K562 (cell line): ENCODE data around the gene PCDHA6. TPM values are rescaled to one million over a fixed set of nuclear protein-coding genes. Genes with fewer than 3 reads are reported as not detected.

Experiments
- ATAC-seq: fragments of 200-7000 bp; cut with Tn5 transposase; 3 replicates; pipeline ENCODE4 v1.9.1; 2020; ENCODE audit warnings: moderate library complexity
- BruUV-seq: library from RNA; stranded (reverse); fragments of 400-500 nt; replicated peaks from 2 replicates; lab custom pipeline; 2021; lab: Mats Ljungman, UMichigan
- CTCF ChIA-PET: fragments of 300-600 bp; formaldehyde crosslinking; extraction: SDS; loops from one replicate; lab custom pipeline; 2021; ENCODE audit warnings: low intra/inter-chr PET ratio; lab: Yijun Ruan, JAX
- POLR2A ChIA-PET: fragments of 300-600, 350-650 bp; sonication (Branson Sonifier 250); formaldehyde crosslinking; extraction: SDS; loops from one replicate; lab custom pipeline; 2021; ENCODE audit warnings: antibody characterized with exemption, inconsistent platforms; lab: Yijun Ruan, JAX
- DNase-seq, 4 experiments: peaks; one replicate each; pipeline versions ENCODE4 v3.0.0 to v3.0.0-alpha.2; 2011 to 2018; ENCODE audit warnings: low spot score in 3 of 4, mixed read lengths in 3 of 4; ENCODE audit errors: extremely low read depth in 1 of 4
- FAIRE-seq: peaks from 2 replicates; lab custom pipeline; 2011; peaks lifted over from hg19 to GRCh38; lab: Jason Lieb, UNC
- H2AFZ ChIP-seq: 2 replicates; pipeline ENCODE4 v1.6.0; 2011; ENCODE audit warnings: low read depth, low read length, control low read depth, inconsistent platforms
- H3K27ac ChIP-seq: fragments of 200-600 bp; 3 replicates; pipeline ENCODE4 v1.8.0; 2011; ENCODE audit warnings: low read depth, mild to moderate bottlenecking, control low read depth, inconsistent platforms, low read length, moderate library complexity, mixed read lengths; ENCODE audit errors: extremely low read depth
- H3K27me3 ChIP-seq, 2 experiments: fragments of 300-600 bp in 1 of 2; 2 replicates in 1 of 2; 3 replicates in 1 of 2; pipeline versions ENCODE4 v1.6.0 to v1.8.0; 2011; ENCODE audit warnings: inconsistent platforms in 2 of 2, low read length in 2 of 2, mild to moderate bottlenecking in 1 of 2, mixed read lengths in 1 of 2, moderate library complexity in 1 of 2; ENCODE audit not compliant: control insufficient read depth in 2 of 2, insufficient read depth in 2 of 2
- H3K36me3 ChIP-seq: fragments of 300-600 bp; 3 replicates; pipeline ENCODE4 v1.8.0; 2011; ENCODE audit warnings: mild to moderate bottlenecking, low read length, inconsistent platforms; ENCODE audit not compliant: control insufficient read depth, insufficient read depth
- H3K4me1 ChIP-seq, 2 experiments: fragments of 200-600 bp in 1 of 2; replicated peaks in 1 of 2; 2 replicates in 1 of 2; 3 replicates in 1 of 2; pipeline versions ENCODE4 v1.5.1 to v1.8.0; 2011; ENCODE audit warnings: inconsistent platforms in 2 of 2, low read length in 2 of 2, mild to moderate bottlenecking in 1 of 2, mixed read lengths in 1 of 2, moderate library complexity in 1 of 2; ENCODE audit not compliant: control insufficient read depth in 2 of 2, insufficient read depth in 2 of 2
- H3K4me2 ChIP-seq: 2 replicates; pipeline ENCODE4 v1.6.1; 2011; ENCODE audit warnings: low read length, control low read depth, inconsistent platforms, mixed read lengths; ENCODE audit not compliant: insufficient read depth
- H3K4me3 ChIP-seq: fragments of 200-600 bp; sonication (generic), shearing (Covaris generic); 2 replicates; pipeline ENCODE4 v1.5.1; 2016; ENCODE audit warnings: control low read depth, inconsistent platforms
- H3K79me2 ChIP-seq: fragments of 200-600 bp; 3 replicates; pipeline ENCODE4 v1.8.0; 2011; ENCODE audit warnings: low read length, inconsistent platforms; ENCODE audit not compliant: control insufficient read depth, insufficient read depth
- H3K9ac ChIP-seq, 2 experiments: 2 replicates each; pipeline versions ENCODE4 v1.6.0 to v1.6.1; 2011; ENCODE audit warnings: low read depth in 2 of 2, low read length in 2 of 2, control low read depth in 1 of 2, inconsistent platforms in 1 of 2, mild to moderate bottlenecking in 1 of 2, mixed read lengths in 1 of 2; ENCODE audit not compliant: insufficient read depth in 1 of 2
- H3K9me1 ChIP-seq: one replicate; pipeline ENCODE4 v1.6.0; 2011; ENCODE audit warnings: inconsistent platforms, mild to moderate bottlenecking, low read length, moderate library complexity; ENCODE audit not compliant: control insufficient read depth, insufficient read depth
- H3K9me3 ChIP-seq: replicated peaks from 2 replicates; pipeline ENCODE4 v1.5.1; 2011; ENCODE audit warnings: low read depth, low read length, inconsistent platforms; ENCODE audit not compliant: control insufficient read depth, insufficient read depth
- H4K20me1 ChIP-seq: replicated peaks from 2 replicates; pipeline ENCODE4 v1.6.1; 2011; ENCODE audit warnings: low read length, inconsistent platforms, mixed read lengths; ENCODE audit not compliant: control insufficient read depth, insufficient read depth
- ATF3 ChIP-seq, 2 experiments: fragments of 450-650 bp in 1 of 2; sonication (generic) in 1 of 2; formaldehyde crosslinking in 1 of 2; IDR thresholded peaks in 1 of 2; conservative IDR thresholded peaks in 1 of 2; 2 replicates each; pipeline versions ENCODE4 v1.6.1 to v1.8.1; 2016 to 2023; ENCODE audit warnings: mild to moderate bottlenecking in 2 of 2, moderate library complexity in 2 of 2, inconsistent platforms in 1 of 2, missing genetic modification reagents in 1 of 2
- CBX1 ChIP-seq: sonication (generic); IDR thresholded peaks from 2 replicates; pipeline ENCODE4 v1.6.1; 2016; ENCODE audit warnings: antibody characterized with exemption, low read depth, mild to moderate bottlenecking
- CEBPG ChIP-seq, 3 experiments: fragments of 200-800 bp in 1 of 3; sonication (Bioruptor generic) in 1 of 3; sonication (generic) in 1 of 3; formaldehyde crosslinking in 1 of 3; IDR thresholded peaks in 2 of 3; conservative IDR thresholded peaks in 1 of 3; 2 replicates each; pipeline versions ENCODE4 v1.6.1 to v1.8.0; 2016 to 2022; ENCODE audit warnings: missing compliant biosample characterization in 2 of 3, missing genetic modification characterization in 2 of 3, mild to moderate bottlenecking in 1 of 3, missing genetic modification reagents in 1 of 3
- ELF1 ChIP-seq: fragments of 200-800 bp; sonication (Bioruptor generic); IDR thresholded peaks from 2 replicates; pipeline ENCODE4 v1.6.1; 2016; ENCODE audit warnings: missing genetic modification characterization, missing compliant biosample characterization
- ELF4 ChIP-seq: fragments of 450-650 bp; formaldehyde crosslinking; IDR thresholded peaks from 2 replicates; pipeline ENCODE4 v1.4.0; 2022; ENCODE audit warnings: missing genetic modification characterization
- ERF ChIP-seq: fragments of 450-650 bp; formaldehyde crosslinking; IDR thresholded peaks from 2 replicates; pipeline ENCODE4 v1.4.0; 2020; ENCODE audit warnings: mild to moderate bottlenecking, mixed read lengths
- FOXJ2 ChIP-seq: fragments of 200-800 bp; sonication (Bioruptor generic); IDR thresholded peaks from 2 replicates; pipeline ENCODE4 v1.6.1; 2016; ENCODE audit warnings: missing genetic modification characterization, missing compliant biosample characterization
- KAT2B ChIP-seq: IDR thresholded peaks from one replicate; pipeline ENCODE4 v1.6.1; 2012; ENCODE audit warnings: low read depth, mild to moderate bottlenecking, control low read depth, inconsistent platforms, low read length, moderate library complexity
- NFRKB ChIP-seq: fragments of 450-650 bp; IDR thresholded peaks from 2 replicates; pipeline ENCODE4 v1.6.1; 2016; ENCODE audit warnings: low read depth
- NR2C1 ChIP-seq, 2 experiments: fragments of 450-650 bp; IDR thresholded peaks; 2 replicates each; pipeline ENCODE4 v1.6.1; 2017; ENCODE audit warnings: mild to moderate bottlenecking in 2 of 2, antibody characterized with exemption in 1 of 2, inconsistent platforms in 1 of 2, missing compliant biosample characterization in 1 of 2, missing genetic modification characterization in 1 of 2
- PTBP1 ChIP-seq: fragments of 200-400 bp; formaldehyde crosslinking; IDR thresholded peaks from 2 replicates; pipeline ENCODE4 v1.6.1; 2017; ENCODE audit warnings: low read depth, low read length
- RBFOX2 ChIP-seq: fragments of 200-400 bp; formaldehyde crosslinking; IDR thresholded peaks from 2 replicates; pipeline ENCODE4 v1.6.1; 2017; ENCODE audit warnings: low read depth, mild to moderate bottlenecking, low read length, moderate library complexity
- RBM22 ChIP-seq: fragments of 200-400 bp; formaldehyde crosslinking; IDR thresholded peaks from 2 replicates; pipeline ENCODE4 v1.6.1; 2018; ENCODE audit warnings: low read length, low read depth; ENCODE audit not compliant: poor library complexity, severe bottlenecking
- SAFB2 ChIP-seq: fragments of 200-400 bp; formaldehyde crosslinking; IDR thresholded peaks from 2 replicates; pipeline ENCODE4 v1.6.1; 2018; ENCODE audit warnings: borderline replicate concordance, low read length, low read depth, moderate library complexity; ENCODE audit not compliant: severe bottlenecking
- SPI1 ChIP-seq: IDR thresholded peaks from 2 replicates; pipeline ENCODE4 v1.6.1; 2011; ENCODE audit warnings: low read depth, low read length, control low read depth, borderline replicate concordance
- ZNF274 ChIP-seq: IDR thresholded peaks from 2 replicates; pipeline ENCODE4 v1.6.1; 2011; ENCODE audit warnings: low read depth, mild to moderate bottlenecking, low read length, moderate library complexity, borderline replicate concordance
- WGBS: fragments of 100-300 bp; shearing (Covaris generic); methylation state at CpG from one replicate; pipeline ENCODE4 v1.1.6; 2016; ENCODE audit warnings: low coverage, mixed read lengths; ENCODE audit not compliant: insufficient coverage; ENCODE audit errors: missing lambda C conversion rate; 5-methylcytosine and 5-hydroxymethylcytosine counted together
- in situ Hi-C: fragments of 300-500 bp; cut with MboI; formaldehyde crosslinking; loops from 4 replicates; pipeline ENCODE4 v1.15.0; 2018; ENCODE audit warnings: inconsistent platforms, mixed read lengths
- intact Hi-C: fragments of 100-400 bp; cut with micrococcal nuclease; formaldehyde crosslinking; loops from 2 replicates; pipeline ENCODE4 v1.14.2; 2022
- polyA plus RNA-seq, 8 experiments: library from polyadenylated mRNA; depleted of rRNA in 4 of 8; stranded (reverse) in 5 of 8; unstranded in 3 of 8; fragments of >200 nt; fragmentation: Nextera tagmentation in 2 of 8; fragmentation: Illumina TruSeq in 1 of 8; extraction: Ambion mirVana in 2 of 8; extraction: Trizol in 1 of 8; gene quantifications; 2 replicates each; pipeline versions ENCODE4 v1.2.1 to v1.2.3, GENCODE V29; 2011 to 2014; ENCODE audit warnings: inconsistent platforms in 1 of 8, missing spikeins in 1 of 8
- total RNA-seq, 7 experiments: library from RNA; depleted of rRNA in 6 of 7; stranded (reverse); fragments of >200 nt in 6 of 7; fragmentation: Illumina TruSeq in 2 of 7; extraction: Trizol in 2 of 7; gene quantifications; 2 replicates each; pipeline versions ENCODE4 v1.2.1 to v1.2.3, GENCODE V29; 2011 to 2021; ENCODE audit warnings: low replicate concordance in 1 of 7
- TF ChIP-seq, protein P1 (sequence below): fragments of 450-650 bp; IDR thresholded peaks from 2 replicates; pipeline ENCODE4 v1.6.1; 2016; ENCODE audit warnings: low read depth, mild to moderate bottlenecking, moderate library complexity

Gene PCDHA6
- total and polyA plus RNA-seq, 9 of the 15 experiments (the other 6 are each of a cell fraction or from before 2014, with no cell fraction given): not detected

DNA sequence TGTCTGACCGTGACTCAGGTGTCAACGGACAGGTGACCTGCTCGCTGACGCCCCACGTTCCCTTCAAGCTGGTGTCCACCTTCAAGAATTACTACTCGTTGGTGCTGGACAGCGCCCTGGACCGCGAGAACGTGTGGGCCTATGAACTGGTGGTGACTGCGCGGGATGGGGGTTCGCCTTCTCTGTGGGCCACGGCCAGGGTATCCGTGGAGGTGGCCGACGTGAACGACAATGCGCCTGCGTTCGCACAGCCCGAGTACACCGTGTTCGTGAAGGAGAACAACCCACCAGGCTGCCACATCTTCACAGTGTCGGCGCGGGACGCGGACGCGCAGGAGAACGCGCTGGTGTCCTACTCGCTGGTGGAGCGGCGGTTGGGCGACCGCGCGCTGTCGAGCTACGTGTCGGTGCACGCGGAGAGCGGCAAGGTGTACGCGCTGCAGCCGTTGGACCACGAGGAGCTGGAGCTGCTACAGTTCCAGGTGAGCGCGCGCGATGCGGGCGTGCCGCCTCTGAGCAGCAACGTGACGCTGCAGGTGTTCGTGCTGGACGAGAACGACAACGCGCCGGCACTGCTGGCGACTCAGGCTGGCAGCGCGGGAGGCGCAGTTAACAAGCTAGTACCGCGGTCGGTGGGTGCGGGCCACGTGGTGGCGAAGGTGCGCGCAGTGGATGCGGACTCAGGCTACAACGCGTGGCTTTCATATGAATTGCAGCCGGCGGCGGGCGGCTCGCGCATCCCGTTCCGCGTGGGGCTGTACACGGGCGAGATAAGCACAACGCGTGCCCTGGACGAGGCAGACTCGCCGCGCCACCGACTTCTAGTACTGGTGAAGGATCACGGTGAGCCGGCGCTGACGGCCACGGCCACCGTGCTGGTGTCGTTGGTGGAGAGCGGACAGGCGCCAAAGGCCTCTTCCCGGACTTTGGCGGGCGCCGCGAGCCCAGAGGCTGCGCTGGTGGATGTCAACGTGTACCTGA is 42.8 kb downstream of the PCDHA6 start:
- CTCF ChIA-PET: interaction anchor here (0.5 kb wide), 1 partner anchor 1076 kb away, joined by 3 read pairs; no protein-coding TSS in a partner anchor
- no peak for DNase-seq
- Histone ChIP-seq H2AFZ (no peak overlapping the region), H3K79me2 (no peaks in the 10 kb centered on the region), H3K4me3 (no peak overlapping the region), H3K9me3 (no peaks in the 10 kb centered on the region), H3K9me1 (no peaks in the 10 kb centered on the region), H3K36me3 (no peaks in the 10 kb centered on the region), H3K27ac (no peak overlapping the region), H3K4me2 (no peak overlapping the region), H3K4me1 (no peaks in the 10 kb centered on the region), H3K27me3 (no peaks in the 10 kb centered on the region), H3K9ac (no peak overlapping the region), H4K20me1 (no peaks in the 10 kb centered on the region)
- ATAC-seq: no peak
- POLR2A ChIA-PET: no interaction called here
- intact Hi-C loops: no loop called here
- 42% methylated on average over 60 of the region's 114 CpGs for WGBS
- in situ Hi-C loops: no loop called here
- FAIRE-seq: no peak
- no TSS peak for BruUV-seq
- TF ChIP-seq CBX1 (no peak), RBFOX2 (no peak), NR2C1 (IDR thresholded peaks at IDR 0.05) (no peak), NR2C1 (tag; IDR thresholded peaks at IDR 0.05) (no peak), PTBP1 (no peak), ELF1 (tag) (no peak), RBM22 (no peak), ZNF274 (no peak), SAFB2 (no peak), ATF3 (IDR thresholded peaks at IDR 0.05) (no peak), ATF3 (CRISPR knock-in tag; conservative IDR thresholded peaks at IDR 0.05) (no peak), SPI1 (no peak), KAT2B (no peak), NFRKB (no peak), ERF (CRISPR knock-in tag) (no peak), FOXJ2 (tag) (no peak), ELF4 (CRISPR knock-in tag) (no peak), CEBPG (CRISPR knock-in tag; IDR thresholded peaks at IDR 0.05) (no peak), CEBPG (tag; conservative IDR thresholded peaks at IDR 0.05 in 1 of 2, IDR thresholded peaks at IDR 0.05 in 1 of 2) (no peak)
- TF ChIP-seq, protein P1, sequence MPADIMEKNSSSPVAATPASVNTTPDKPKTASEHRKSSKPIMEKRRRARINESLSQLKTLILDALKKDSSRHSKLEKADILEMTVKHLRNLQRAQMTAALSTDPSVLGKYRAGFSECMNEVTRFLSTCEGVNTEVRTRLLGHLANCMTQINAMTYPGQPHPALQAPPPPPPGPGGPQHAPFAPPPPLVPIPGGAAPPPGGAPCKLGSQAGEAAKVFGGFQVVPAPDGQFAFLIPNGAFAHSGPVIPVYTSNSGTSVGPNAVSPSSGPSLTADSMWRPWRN: no peak
